Measurements from ENCODE around the gene HEATR1.
"Not testable (repeated sequence)": the region's sequence is repeated elsewhere in the genome, so short reads cannot be mapped to it uniquely, and the experiment has no call there.

The HEATR1 gene

GRCh38 chr1:236514703-236515442, 89.4 kb downstream of the HEATR1 start:
- DNase-seq (ENCODE audit: low read depth), result no peak
- H3K4me3 ChIP-seq (ENCODE audit: control insufficient read depth, low read depth, low read length), result no peak overlapping the region
- no peak for TF ChIP-seq CTCF (IDR thresholded peaks at IDR 0.05; ENCODE audit: control insufficient read depth, insufficient read depth, low read depth, low read length, missing control alignments)

DNA sequence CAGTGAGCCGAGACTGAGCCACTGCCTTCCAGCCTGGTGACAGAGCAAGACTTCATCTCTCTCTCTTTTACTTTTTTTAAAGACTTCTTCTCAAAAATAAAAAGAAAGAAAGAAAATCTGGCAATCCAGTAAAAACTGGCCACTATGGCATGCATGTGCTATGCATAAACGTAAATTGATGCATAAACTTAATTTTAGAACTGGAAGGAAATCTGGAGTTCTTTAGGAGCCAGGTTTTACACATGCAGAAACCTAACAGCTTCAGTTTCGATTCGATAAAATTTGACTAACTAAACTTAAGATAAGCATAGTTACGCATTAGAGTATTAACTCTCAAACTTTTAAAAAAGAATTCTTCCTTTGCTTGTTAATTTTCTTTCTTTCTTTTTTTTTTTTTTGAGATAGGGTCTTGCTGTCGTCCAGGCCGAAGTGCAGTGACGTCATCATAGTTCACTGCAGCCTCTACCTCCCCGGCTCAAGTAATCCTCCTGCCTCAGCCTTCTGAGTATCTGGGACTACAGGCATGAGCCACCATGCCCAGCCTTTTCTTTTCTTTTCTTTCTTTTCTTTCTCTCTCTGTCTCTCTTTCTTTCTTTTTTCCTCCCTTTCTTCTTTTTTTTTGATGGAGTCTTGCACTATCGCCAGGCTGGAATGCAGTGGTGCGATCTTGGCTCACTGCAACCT, 92.4 kb downstream of the HEATR1 start:
- DNase-seq (ENCODE audit: low read depth), result no peak
- TF ChIP-seq CTCF (IDR thresholded peaks at IDR 0.05; ENCODE audit: control insufficient read depth, insufficient read depth, low read depth, low read length, missing control alignments), result no peak
- H3K4me3 ChIP-seq (ENCODE audit: control insufficient read depth, low read depth, low read length), result no peak overlapping the region

GRCh38 chr1:236509647-236510401, 94.5 kb downstream of the HEATR1 start:
- H3K4me3 ChIP-seq (ENCODE audit: control insufficient read depth, low read depth, low read length), result no peak overlapping the region
- TF ChIP-seq CTCF (IDR thresholded peaks at IDR 0.05; ENCODE audit: control insufficient read depth, insufficient read depth, low read depth, low read length, missing control alignments), result no peak
- DNase-seq (ENCODE audit: low read depth), result no peak

DNA sequence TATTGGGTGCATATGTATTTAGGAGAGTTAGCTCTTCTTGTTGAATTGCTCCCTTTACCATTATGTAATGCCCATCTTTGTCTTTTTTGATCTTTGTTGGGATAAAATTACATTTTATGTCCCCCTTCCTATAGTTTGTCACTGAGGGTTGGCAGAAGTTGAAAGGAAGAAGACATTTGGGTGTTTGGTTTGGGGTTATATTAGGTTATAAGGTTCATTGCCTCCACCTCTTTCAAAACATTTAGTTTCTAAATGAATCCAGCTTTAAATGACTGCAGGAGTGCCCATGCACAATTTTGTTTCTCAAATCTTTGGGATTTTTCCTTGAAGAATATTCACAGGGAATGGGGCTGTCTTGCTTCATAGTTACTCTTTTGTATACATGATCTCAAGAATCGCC, 95.1 kb downstream of the HEATR1 start:
- no peak for TF ChIP-seq CTCF (IDR thresholded peaks at IDR 0.05; ENCODE audit: control insufficient read depth, insufficient read depth, low read depth, low read length, missing control alignments)
- no peak for DNase-seq (ENCODE audit: low read depth)
- H3K4me3 ChIP-seq (ENCODE audit: control insufficient read depth, low read depth, low read length), result no peak overlapping the region

GRCh38 chr1:236508593-236509027, 95.7 kb downstream of the HEATR1 start:
- no peak overlapping the region for H3K4me3 ChIP-seq (ENCODE audit: control insufficient read depth, low read depth, low read length)
- no peak for DNase-seq (ENCODE audit: low read depth)
- no peak for TF ChIP-seq CTCF (IDR thresholded peaks at IDR 0.05; ENCODE audit: control insufficient read depth, insufficient read depth, low read depth, low read length, missing control alignments)

DNA sequence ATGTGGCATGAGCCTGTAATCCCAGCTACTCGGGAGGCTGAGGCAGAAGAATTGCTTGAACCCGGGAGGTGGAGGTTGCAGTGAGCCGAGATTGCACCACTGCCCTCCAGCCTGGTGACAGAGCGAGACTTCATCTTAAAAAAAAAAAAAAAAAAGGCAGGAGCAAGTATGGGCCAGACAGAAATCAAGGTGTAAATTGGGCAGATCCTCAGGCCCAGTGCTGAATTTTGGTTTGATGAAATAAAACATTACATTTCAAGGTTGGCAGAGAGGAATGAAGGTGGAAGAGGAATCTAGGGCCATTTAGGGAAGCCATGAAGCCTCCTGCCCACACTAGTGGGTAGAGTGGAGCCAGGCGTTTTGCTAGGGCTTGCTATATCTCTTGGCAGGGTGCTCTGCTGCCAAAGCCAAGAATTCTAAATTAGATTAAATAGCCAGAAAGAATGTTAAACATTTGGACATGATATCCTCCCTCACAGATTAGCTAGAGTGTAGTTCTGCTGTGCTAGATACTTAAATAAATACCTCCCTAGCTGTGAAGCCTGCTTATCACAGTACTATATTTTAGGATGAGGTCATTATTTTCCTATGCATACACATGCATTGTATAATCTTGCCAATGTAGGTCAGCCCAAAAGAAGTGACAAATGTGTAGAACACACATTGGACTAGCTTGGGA, 97.2 kb downstream of the HEATR1 start:
- no peak for TF ChIP-seq CTCF (IDR thresholded peaks at IDR 0.05; ENCODE audit: control insufficient read depth, insufficient read depth, low read depth, low read length, missing control alignments)
- DNase-seq (ENCODE audit: low read depth), result no peak
- H3K4me3 ChIP-seq (ENCODE audit: control insufficient read depth, low read depth, low read length), result no peak overlapping the region

- H3K4me3 ChIP-seq (ENCODE audit: control insufficient read depth, low read depth, low read length); DNase-seq (ENCODE audit: low read depth): not testable (repeated sequence)
Measured at GRCh38 chr1:236504338-236504737, 100.0 kb downstream of the HEATR1 start.

Data from AG09309 (cell line).